Fibroblast of upper back skin (primary cell): Measurements from ENCODE around the gene ZNF728.
"Not testable (repeated sequence)": the region's sequence is repeated elsewhere in the genome, so short reads cannot be mapped to it uniquely, and the experiment has no call there.

Experiments used
- DNase-seq: peaks from one replicate; pipeline ENCODE4 v3.0.0-alpha.2; 2013

ZNF728 gene

GRCh38 chr19:23002690-23003422, at the start of gene ZNF728:
Gene ZNF728 (minus strand): TSS chr19:23003176. CDS start chr19:23003030, 146 bp downstream.
- DNase-seq, result no peak

- no peak for DNase-seq
These were observed 49.4 kb upstream of the ZNF728 start for GRCh38 chr19:23052349-23052748.

- DNase-seq, result no peak
These were observed 46.3 kb upstream of the ZNF728 start for GRCh38 chr19:23049256-23049655.

GRCh38 chr19:23046743-23047142, 43.8 kb upstream of the ZNF728 start:
- DNase-seq, result no peak

- no peak for DNase-seq
These were observed 30.7 kb upstream of the ZNF728 start for GRCh38 chr19:23033721-23034120.

- no peak for DNase-seq
These were observed 12.7 kb upstream of the ZNF728 start for GRCh38 chr19:23015660-23016059.

GRCh38 chr19:22994957-22995356, 8.0 kb downstream of the ZNF728 start:
- DNase-seq, result not testable (repeated sequence)

- DNase-seq, result no peak
These were observed 26.7 kb downstream of the ZNF728 start for GRCh38 chr19:22976248-22976647.

- not testable (repeated sequence) for DNase-seq
These were observed 27.3 kb downstream of the ZNF728 start for GRCh38 chr19:22975546-22976136.

GRCh38 chr19:22945560-22945959, 57.4 kb downstream of the ZNF728 start:
- DNase-seq, result peak; percentile 4

- DNase-seq, result no peak
These were observed 67.8 kb downstream of the ZNF728 start for GRCh38 chr19:22935151-22935550.

- not testable (repeated sequence) for DNase-seq
These were observed 75.4 kb downstream of the ZNF728 start for GRCh38 chr19:22927576-22927975.

- DNase-seq, result not testable (repeated sequence)
These were observed 77.8 kb downstream of the ZNF728 start for GRCh38 chr19:22925181-22925580.
